GM23338 (cell line): Measurements from ENCODE around the gene CACNB2. TPM values are rescaled to one million over a fixed set of nuclear protein-coding genes. Genes with fewer than 3 reads are reported as not detected.

Experiments used
- ATAC-seq: fragments of 200-7000 bp; cut with Tn5 transposase; 3 replicates; pipeline ENCODE4 v1.9.1; 2020
- DNase-seq: peaks from one replicate; pipeline ENCODE4 v3.0.0-alpha.2; 2015; ENCODE audit warnings: low spot score
- H2AFZ ChIP-seq: fragments of 200-600 bp; sonication (generic); 2 replicates; pipeline ENCODE4 v1.8.0; 2016; ENCODE audit warnings: antibody characterized with exemption, mild to moderate bottlenecking, moderate library complexity
- H3F3A ChIP-seq: fragments of 200-600 bp; sonication (generic); replicated peaks from 2 replicates; pipeline ENCODE4 v1.8.0; 2017; ENCODE audit warnings: antibody characterized with exemption, mixed run types, low read depth
- H3K27ac ChIP-seq: fragments of 200-600 bp; sonication (generic); 2 replicates; pipeline ENCODE4 v1.6.1; 2016; ENCODE audit warnings: low read depth
- H3K27me3 ChIP-seq: fragments of 200-600 bp; sonication (generic); 2 replicates; pipeline ENCODE4 v1.8.0; 2016; ENCODE audit warnings: mild to moderate bottlenecking, mixed run types, moderate library complexity; ENCODE audit not compliant: insufficient read depth
- H3K36me3 ChIP-seq: fragments of 200-600 bp; sonication (generic); 2 replicates; pipeline ENCODE4 v1.8.0; 2016; ENCODE audit warnings: mild to moderate bottlenecking; ENCODE audit not compliant: insufficient read depth
- H3K4me1 ChIP-seq: fragments of 200-600 bp; sonication (generic); 2 replicates; pipeline ENCODE4 v1.8.0; 2016; ENCODE audit warnings: mild to moderate bottlenecking, moderate library complexity; ENCODE audit not compliant: insufficient read depth
- H3K4me2 ChIP-seq: fragments of 200-600 bp; sonication (generic); 2 replicates; pipeline ENCODE4 v1.7.1; 2017; ENCODE audit warnings: mixed run types
- H3K4me3 ChIP-seq: fragments of 200-600 bp; sonication (generic); 2 replicates; pipeline ENCODE4 v1.6.1; 2016; ENCODE audit warnings: mixed run types
- H3K79me2 ChIP-seq: fragments of 200-600 bp; sonication (generic); replicated peaks from 2 replicates; pipeline ENCODE4 v1.8.0; 2017; ENCODE audit warnings: mild to moderate bottlenecking; ENCODE audit not compliant: insufficient read depth
- H3K9me2 ChIP-seq: fragments of 200-600 bp; sonication (generic); 2 replicates; pipeline ENCODE4 v1.8.0; 2017; ENCODE audit not compliant: insufficient read depth
- H4K20me1 ChIP-seq: fragments of 200-600 bp; sonication (generic); replicated peaks from 2 replicates; pipeline ENCODE4 v1.8.0; 2017; ENCODE audit warnings: mild to moderate bottlenecking; ENCODE audit not compliant: insufficient read depth
- H3K27ac Mint-ChIP-seq: 2 replicates; pipeline ENCODE4 v1.8.0; 2020; ENCODE audit warnings: inconsistent platforms, mild to moderate bottlenecking, moderate library complexity, mixed read lengths
- H3K27me3 Mint-ChIP-seq: 3 replicates; pipeline ENCODE4 v1.8.0; 2022; ENCODE audit warnings: low read depth, mild to moderate bottlenecking, moderate library complexity, mixed read lengths, inconsistent platforms; ENCODE audit not compliant: insufficient read depth, poor library complexity
- H3K36me3 Mint-ChIP-seq: 3 replicates; pipeline ENCODE4 v1.8.0; 2021; ENCODE audit warnings: low read depth, mild to moderate bottlenecking, inconsistent platforms, moderate library complexity, mixed read lengths
- H3K4me1 Mint-ChIP-seq: 3 replicates; pipeline ENCODE4 v1.8.0; 2020; ENCODE audit warnings: mild to moderate bottlenecking, inconsistent platforms, mixed read lengths
- H3K4me3 Mint-ChIP-seq: 3 replicates; pipeline ENCODE4 v1.8.0; 2021; ENCODE audit warnings: moderate library complexity, mild to moderate bottlenecking, inconsistent platforms, mixed read lengths
- H3K9me3 Mint-ChIP-seq: 3 replicates; pipeline ENCODE4 v1.8.0; 2020; ENCODE audit warnings: moderate library complexity, mild to moderate bottlenecking, inconsistent platforms, mixed read lengths
- CREB1 ChIP-seq: fragments of 250-450 bp; sonication (Bioruptor Pico); IDR thresholded peaks from 2 replicates; pipeline ENCODE4 v1.5.0; 2020; ENCODE audit warnings: low read depth, mild to moderate bottlenecking, moderate library complexity
- CTCF ChIP-seq, 2 experiments: fragments of 200-600 bp in 1 of 2; sonication (generic) in 1 of 2; conservative IDR thresholded peaks; 2 replicates each; pipeline versions ENCODE4 v1.5.1 to v1.6.1; 2016 to 2017; ENCODE audit warnings: antibody characterized with exemption in 2 of 2, low read depth in 2 of 2, mild to moderate bottlenecking in 2 of 2, moderate library complexity in 1 of 2
- EZH2phosphoT487 ChIP-seq: fragments of 200-600 bp; sonication (generic); IDR thresholded peaks from one replicate; pipeline ENCODE4 v1.8.1; 2018; ENCODE audit warnings: antibody characterized with exemption; ENCODE audit not compliant: unreplicated experiment
- JUNB ChIP-seq: IDR thresholded peaks from one replicate; pipeline ENCODE4 v1.6.1; 2016; ENCODE audit warnings: antibody characterized with exemption; ENCODE audit not compliant: unreplicated experiment
- NANOG ChIP-seq: IDR thresholded peaks from 2 replicates; pipeline ENCODE4 v1.6.1; 2016; ENCODE audit warnings: antibody characterized with exemption, borderline replicate concordance
- POLR2AphosphoS5 ChIP-seq: IDR thresholded peaks from 2 replicates; pipeline ENCODE4 v1.6.1; 2016; ENCODE audit warnings: antibody characterized with exemption, low read depth
- ZNF114 ChIP-seq: fragments of 250-450 bp; sonication (Bioruptor Pico); IDR thresholded peaks from 2 replicates; pipeline ENCODE4 v1.5.0; 2020; ENCODE audit warnings: mild to moderate bottlenecking, moderate library complexity
- ZNF331 ChIP-seq: fragments of 250-450 bp; sonication (Bioruptor Pico); IDR thresholded peaks from 2 replicates; pipeline ENCODE4 v1.5.0; 2020; ENCODE audit warnings: low read depth, mild to moderate bottlenecking, moderate library complexity
- ZNF462 ChIP-seq: fragments of 250-450 bp; sonication (Bioruptor Pico); IDR thresholded peaks from 2 replicates; pipeline ENCODE4 v1.5.0; 2020; ENCODE audit warnings: mild to moderate bottlenecking, moderate library complexity
- polyA plus RNA-seq: library from polyadenylated mRNA; unstranded; fragments of >200 nt; fragmentation: Nextera tagmentation; extraction: Ambion mirVana; gene quantifications from 2 replicates; pipeline ENCODE4 v1.2.1, GENCODE V29; 2016
- total RNA-seq: library from RNA; depleted of rRNA; stranded (reverse); fragments of >200 nt; shearing (Covaris generic); gene quantifications from 2 replicates; pipeline ENCODE4 v1.2.3, GENCODE V29; 2014
- TF ChIP-seq, protein P1 (sequence below): IDR thresholded peaks from 2 replicates; pipeline ENCODE4 v1.6.1; 2016; ENCODE audit warnings: antibody characterized with exemption
- TF ChIP-seq, protein P2 (sequence below): IDR thresholded peaks from one replicate; pipeline ENCODE4 v1.6.1; 2018; ENCODE audit warnings: antibody characterized with exemption; ENCODE audit not compliant: unreplicated experiment

Gene CACNB2
- total and polyA plus RNA-seq, 2 experiments from 2014 or later = 5.0 to 5.9 TPM

GRCh38 chr10:18222866-18223265 lies 82.6 kb downstream of the CACNB2 start (continued):
- TF ChIP-seq CTCF (conservative IDR thresholded peaks at IDR 0.05; ENCODE audit: low read depth in 2 of 2) = no peak

GRCh38 chr10:18223898-18224297 lies 83.7 kb downstream of the CACNB2 start:
- Mint-ChIP-seq H3K36me3 (no peaks in the 10 kb centered on the region), H3K9me3 (no peaks in the 10 kb centered on the region), H3K27me3 (peaks cover 1% of the 10 kb centered on the region), H3K27ac (no peak overlapping the region), H3K4me1 (peaks cover 4% of the 10 kb centered on the region; the same call in 2 of the 3 replicates), H3K4me3 (no peak overlapping the region)
- H3F3A ChIP-seq = no peaks in the 10 kb centered on the region
- no peaks in the 10 kb centered on the region for H3K4me1 ChIP-seq
- ATAC-seq = no peak
- H3K9me2 ChIP-seq = no peaks in the 10 kb centered on the region
- H4K20me1 ChIP-seq = no peaks in the 10 kb centered on the region
- DNase-seq = no peak
- H3K27ac ChIP-seq = no peak overlapping the region
- H3K4me3 ChIP-seq = no peak overlapping the region
- H3K4me2 ChIP-seq = no peak overlapping the region
- H3K36me3 ChIP-seq = no peaks in the 10 kb centered on the region
- H3K27me3 ChIP-seq = no peaks in the 10 kb centered on the region
- H3K79me2 ChIP-seq = no peaks in the 10 kb centered on the region
- H2AFZ ChIP-seq = no peak overlapping the region
- TF ChIP-seq ZNF114 (CRISPR knock-in tag) (no peak), EZH2phosphoT487 (no peak), CTCF (conservative IDR thresholded peaks at IDR 0.05; ENCODE audit: low read depth in 2 of 2) (no peak), CREB1 (no peak), ZNF331 (CRISPR knock-in tag) (no peak), ZNF462 (CRISPR knock-in tag) (no peak), NANOG (no peak), JUNB (no peak), POLR2AphosphoS5 (no peak)
- TF ChIP-seq, protein P1, sequence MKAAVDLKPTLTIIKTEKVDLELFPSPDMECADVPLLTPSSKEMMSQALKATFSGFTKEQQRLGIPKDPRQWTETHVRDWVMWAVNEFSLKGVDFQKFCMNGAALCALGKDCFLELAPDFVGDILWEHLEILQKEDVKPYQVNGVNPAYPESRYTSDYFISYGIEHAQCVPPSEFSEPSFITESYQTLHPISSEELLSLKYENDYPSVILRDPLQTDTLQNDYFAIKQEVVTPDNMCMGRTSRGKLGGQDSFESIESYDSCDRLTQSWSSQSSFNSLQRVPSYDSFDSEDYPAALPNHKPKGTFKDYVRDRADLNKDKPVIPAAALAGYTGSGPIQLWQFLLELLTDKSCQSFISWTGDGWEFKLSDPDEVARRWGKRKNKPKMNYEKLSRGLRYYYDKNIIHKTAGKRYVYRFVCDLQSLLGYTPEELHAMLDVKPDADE = no peak
- TF ChIP-seq, protein P2, sequence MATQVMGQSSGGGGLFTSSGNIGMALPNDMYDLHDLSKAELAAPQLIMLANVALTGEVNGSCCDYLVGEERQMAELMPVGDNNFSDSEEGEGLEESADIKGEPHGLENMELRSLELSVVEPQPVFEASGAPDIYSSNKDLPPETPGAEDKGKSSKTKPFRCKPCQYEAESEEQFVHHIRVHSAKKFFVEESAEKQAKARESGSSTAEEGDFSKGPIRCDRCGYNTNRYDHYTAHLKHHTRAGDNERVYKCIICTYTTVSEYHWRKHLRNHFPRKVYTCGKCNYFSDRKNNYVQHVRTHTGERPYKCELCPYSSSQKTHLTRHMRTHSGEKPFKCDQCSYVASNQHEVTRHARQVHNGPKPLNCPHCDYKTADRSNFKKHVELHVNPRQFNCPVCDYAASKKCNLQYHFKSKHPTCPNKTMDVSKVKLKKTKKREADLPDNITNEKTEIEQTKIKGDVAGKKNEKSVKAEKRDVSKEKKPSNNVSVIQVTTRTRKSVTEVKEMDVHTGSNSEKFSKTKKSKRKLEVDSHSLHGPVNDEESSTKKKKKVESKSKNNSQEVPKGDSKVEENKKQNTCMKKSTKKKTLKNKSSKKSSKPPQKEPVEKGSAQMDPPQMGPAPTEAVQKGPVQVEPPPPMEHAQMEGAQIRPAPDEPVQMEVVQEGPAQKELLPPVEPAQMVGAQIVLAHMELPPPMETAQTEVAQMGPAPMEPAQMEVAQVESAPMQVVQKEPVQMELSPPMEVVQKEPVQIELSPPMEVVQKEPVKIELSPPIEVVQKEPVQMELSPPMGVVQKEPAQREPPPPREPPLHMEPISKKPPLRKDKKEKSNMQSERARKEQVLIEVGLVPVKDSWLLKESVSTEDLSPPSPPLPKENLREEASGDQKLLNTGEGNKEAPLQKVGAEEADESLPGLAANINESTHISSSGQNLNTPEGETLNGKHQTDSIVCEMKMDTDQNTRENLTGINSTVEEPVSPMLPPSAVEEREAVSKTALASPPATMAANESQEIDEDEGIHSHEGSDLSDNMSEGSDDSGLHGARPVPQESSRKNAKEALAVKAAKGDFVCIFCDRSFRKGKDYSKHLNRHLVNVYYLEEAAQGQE = no peak
